Cardiac muscle cell (in vitro differentiated cells and primary cell): ENCODE results near the gene MSL3B.

Experiments used
- DNase-seq, 2 donors: peaks; one replicate each; pipeline versions ENCODE4 v3.0.0 to v3.0.0-alpha.2; 2010 to 2017; ENCODE audit warnings: low read depth in 1 of 2, low spot score in 1 of 2
- H3K27ac ChIP-seq: fragments of 200-600 bp; sonication (generic); 2 replicates; pipeline ENCODE4 v1.5.1; 2016
- H3K27me3 ChIP-seq: fragments of 200-600 bp; sonication (generic); 2 replicates; pipeline ENCODE4 v1.6.0; 2016; ENCODE audit warnings: control low read depth
- H3K36me3 ChIP-seq: fragments of 200-600 bp; sonication (generic); 2 replicates; pipeline ENCODE4 v1.5.1; 2016; ENCODE audit warnings: control low read depth
- H3K4me1 ChIP-seq: fragments of 200-600 bp; sonication (generic); 2 replicates; pipeline ENCODE4 v1.8.1; 2017; ENCODE audit warnings: low read depth, mild to moderate bottlenecking, mixed run types
- H3K4me3 ChIP-seq: fragments of 200-600 bp; sonication (generic); 2 replicates; pipeline ENCODE4 v1.5.1; 2016; ENCODE audit warnings: mild to moderate bottlenecking
- H3K9me3 ChIP-seq: fragments of 200-600 bp; sonication (generic); 2 replicates; pipeline ENCODE4 v1.5.1; 2017; ENCODE audit warnings: low read depth, mild to moderate bottlenecking, control low read depth
- CTCF ChIP-seq: IDR thresholded peaks from 2 replicates; pipeline ENCODE4 v1.5.1; 2012; ENCODE audit warnings: low read depth, mild to moderate bottlenecking, low read length

The MSL3B gene

DNA sequence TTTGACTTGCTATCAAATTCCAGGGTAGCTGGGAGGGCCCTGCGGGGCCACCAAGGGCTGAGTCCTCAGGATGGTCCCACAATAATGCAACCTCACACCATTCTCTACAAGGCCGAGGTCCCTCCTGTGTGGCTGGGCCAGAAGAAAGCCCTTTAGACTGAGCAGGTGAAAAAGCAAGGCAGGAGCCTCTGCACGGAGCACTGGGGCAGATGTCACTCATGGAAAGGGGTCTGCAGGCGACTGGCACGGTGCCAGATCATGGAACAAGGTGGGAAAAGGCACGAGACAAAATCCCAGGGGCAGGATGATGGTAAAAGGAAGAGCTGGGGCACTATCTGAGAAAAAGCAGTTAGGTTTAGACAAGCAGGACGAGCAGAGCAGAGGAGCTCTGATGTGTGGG is 29.9 kb downstream of the MSL3B start:
- Histone ChIP-seq H3K9me3 (no peaks in the 10 kb centered on the region), H3K4me1 (peaks cover 2% of the 10 kb centered on the region), H3K36me3 (peaks cover 36% of the 10 kb centered on the region), H3K27me3 (no peaks in the 10 kb centered on the region), H3K4me3 (no peak overlapping the region), H3K27ac (no peak overlapping the region)
- no peak for DNase-seq
- TF ChIP-seq CTCF: no peak

- no peak overlapping the region for H3K27ac ChIP-seq
- no peaks in the 10 kb centered on the region for H3K9me3 ChIP-seq
- DNase-seq: no peak
- H3K4me3 ChIP-seq: no peak overlapping the region
- H3K27me3 ChIP-seq: no peaks in the 10 kb centered on the region
- no peak for TF ChIP-seq CTCF
- H3K4me1 ChIP-seq: peaks cover 5% of the 10 kb centered on the region
- H3K36me3 ChIP-seq: peaks cover 34% of the 10 kb centered on the region
These were observed 30.4 kb downstream of the MSL3B start for GRCh38 chr2:233837694-233838229.

DNA sequence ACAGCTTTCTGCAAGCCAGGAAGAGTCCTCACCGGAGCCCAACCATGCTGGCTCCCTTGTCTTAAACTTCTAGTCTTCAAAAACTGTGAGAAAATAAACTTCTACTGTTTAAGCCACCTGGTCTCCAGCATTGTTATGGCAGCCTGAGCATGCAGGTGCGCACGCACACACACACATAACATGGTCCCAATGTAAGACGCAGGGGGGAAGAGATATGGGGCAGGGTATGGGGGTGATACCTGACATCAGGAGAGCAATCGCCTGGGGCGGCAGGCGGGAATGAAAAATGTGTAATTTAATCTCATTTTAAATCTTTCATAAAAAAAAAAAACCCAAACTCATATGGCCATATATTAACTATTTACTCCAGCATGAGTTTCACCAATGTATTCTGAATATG is 31.8 kb downstream of the MSL3B start:
- no peak overlapping the region for H3K27ac ChIP-seq
- H3K4me1 ChIP-seq: peaks cover 15% of the 10 kb centered on the region
- H3K36me3 ChIP-seq: peaks cover 28% of the 10 kb centered on the region
- no peaks in the 10 kb centered on the region for H3K27me3 ChIP-seq
- DNase-seq: no peak
- no peak overlapping the region for H3K4me3 ChIP-seq
- H3K9me3 ChIP-seq: no peaks in the 10 kb centered on the region
- TF ChIP-seq CTCF: no peak

- Histone ChIP-seq H3K4me3 (no peak overlapping the region), H3K27ac (no peak overlapping the region), H3K36me3 (peaks cover 21% of the 10 kb centered on the region), H3K4me1 (peaks cover 15% of the 10 kb centered on the region), H3K27me3 (no peaks in the 10 kb centered on the region), H3K9me3 (no peaks in the 10 kb centered on the region)
- TF ChIP-seq CTCF: no peak
- no peak for DNase-seq
These were observed 32.7 kb downstream of the MSL3B start for GRCh38 chr2:233835230-233836186.

DNA sequence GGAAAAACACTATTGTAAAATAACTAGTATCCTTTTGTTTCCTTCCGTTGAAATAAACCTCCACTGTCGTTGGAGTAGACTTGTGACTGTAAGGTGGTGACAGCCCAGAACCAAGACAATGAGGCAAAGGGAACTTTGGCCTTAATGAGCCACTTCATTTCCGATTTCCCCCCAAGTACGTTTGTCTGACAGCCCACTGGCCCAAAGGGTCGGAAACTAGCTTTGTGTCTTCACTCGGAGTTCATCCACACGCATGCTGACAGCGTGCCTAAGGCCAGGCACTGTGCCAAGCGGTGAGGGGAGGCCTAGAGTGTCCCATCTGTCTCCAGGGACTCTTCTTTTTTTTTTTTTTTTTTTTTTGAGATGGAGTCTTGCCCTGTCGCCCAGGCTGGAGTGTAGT is 34.8 kb downstream of the MSL3B start:
- Histone ChIP-seq H3K4me1 (peaks cover 15% of the 10 kb centered on the region), H3K9me3 (no peaks in the 10 kb centered on the region), H3K27ac (peak overlapping the region; percentile 60), H3K36me3 (peaks cover 13% of the 10 kb centered on the region), H3K27me3 (no peaks in the 10 kb centered on the region), H3K4me3 (no peak overlapping the region)
- DNase-seq: peak in 1 of 2 donors; percentile 45
- no peak for TF ChIP-seq CTCF
